Osteoblast (primary cell): ENCODE data around the gene SNCB. TPM values are rescaled to one million over a fixed set of nuclear protein-coding genes. Genes with fewer than 3 reads are reported as not detected.

Experiments
- DNase-seq: peaks from one replicate; pipeline ENCODE4 v3.0.0; 2011; ENCODE audit warnings: low spot score, mixed read lengths; ENCODE audit not compliant: insufficient read length; ENCODE audit errors: missing footprints
- H2AFZ ChIP-seq: 2 replicates; pipeline ENCODE4 v1.6.0; 2011; ENCODE audit warnings: mild to moderate bottlenecking, low read length
- H3K27ac ChIP-seq: 2 replicates; pipeline ENCODE4 v1.5.1; 2011; ENCODE audit warnings: mild to moderate bottlenecking, low read depth, low read length, moderate library complexity
- H3K27me3 ChIP-seq: 2 replicates; pipeline ENCODE4 v1.6.0; 2012; ENCODE audit warnings: mild to moderate bottlenecking, control low read depth, inconsistent platforms, low read length, moderate library complexity; ENCODE audit not compliant: insufficient read depth
- H3K36me3 ChIP-seq: 2 replicates; pipeline ENCODE4 v1.5.1; 2011; ENCODE audit warnings: mild to moderate bottlenecking, low read length, control low read depth, moderate library complexity; ENCODE audit not compliant: insufficient read depth
- H3K4me1 ChIP-seq: 2 replicates; pipeline ENCODE4 v1.5.1; 2011; ENCODE audit warnings: mild to moderate bottlenecking, low read length, control low read depth, moderate library complexity; ENCODE audit not compliant: insufficient read depth
- H3K4me2 ChIP-seq: 2 replicates; pipeline ENCODE4 v1.6.0; 2011; ENCODE audit warnings: mild to moderate bottlenecking, low read length; ENCODE audit not compliant: insufficient read depth
- H3K4me3 ChIP-seq: fragments of 200-600 bp; sonication (generic); 3 replicates; pipeline ENCODE4 v1.5.1; 2012; ENCODE audit warnings: mild to moderate bottlenecking, low read length, inconsistent platforms; ENCODE audit not compliant: insufficient read depth
- H3K79me2 ChIP-seq: 2 replicates; pipeline ENCODE4 v1.6.0; 2012; ENCODE audit warnings: mild to moderate bottlenecking, low read length, control low read depth, inconsistent platforms; ENCODE audit not compliant: insufficient read depth
- H3K9me3 ChIP-seq: 2 replicates; pipeline ENCODE4 v1.5.1; 2011; ENCODE audit warnings: low read depth, low read length, control low read depth
- H4K20me1 ChIP-seq: 2 replicates; pipeline ENCODE4 v1.6.0; 2012; ENCODE audit warnings: mild to moderate bottlenecking, low read length, control low read depth; ENCODE audit not compliant: insufficient read depth
- CTCF ChIP-seq: IDR thresholded peaks from 2 replicates; pipeline ENCODE4 v1.5.1; 2011; ENCODE audit warnings: mild to moderate bottlenecking, low read depth, low read length, moderate library complexity; ENCODE audit errors: extremely low read depth
- total RNA-seq: library from RNA; depleted of rRNA; stranded (reverse); fragments of >200 nt; gene quantifications from 2 replicates; pipeline ENCODE4 v1.2.3, GENCODE V29; 2012

SNCB gene
- total RNA-seq, 1 donor: not detected

- peak; percentile 92 for DNase-seq
- peak overlapping the region; percentile 61 for H3K27ac ChIP-seq
- no peaks in the 10 kb centered on the region for H3K36me3 ChIP-seq
- peak overlapping the region; percentile 88 for H3K4me2 ChIP-seq
- no peaks in the 10 kb centered on the region for H3K9me3 ChIP-seq
- peaks cover 34% of the 10 kb centered on the region for H4K20me1 ChIP-seq
- H3K4me3 ChIP-seq: peak overlapping the region; percentile 91
- peaks cover 39% of the 10 kb centered on the region for H3K79me2 ChIP-seq
- peaks cover 13% of the 10 kb centered on the region for H3K4me1 ChIP-seq
- no peaks in the 10 kb centered on the region for H3K27me3 ChIP-seq
- TF ChIP-seq CTCF: no peak
- H2AFZ ChIP-seq: peak overlapping the region; percentile 93
Measured at GRCh38 chr5:176647843-176648473, 17.6 kb upstream of the SNCB start.

- H3K36me3 ChIP-seq: no peaks in the 10 kb centered on the region
- H3K4me2 ChIP-seq: peak within 1 kb of the TSS; percentile 88
- H3K79me2 ChIP-seq: peaks cover 39% of the 10 kb centered on the region
- H3K4me3 ChIP-seq: peak within 1 kb of the TSS; percentile 91
- H4K20me1 ChIP-seq: peaks cover 27% of the 10 kb centered on the region
- H3K4me1 ChIP-seq: peaks cover 12% of the 10 kb centered on the region
- H3K27me3 ChIP-seq: no peaks in the 10 kb centered on the region
- peak; percentile 18 for TF ChIP-seq CTCF
- DNase-seq: peak; percentile 100
- H3K27ac ChIP-seq: peak within 1 kb of the TSS; percentile 61
- H3K9me3 ChIP-seq: no peaks in the 10 kb centered on the region
- peak within 1 kb of the TSS; percentile 94 for H2AFZ ChIP-seq
Measured at GRCh38 chr5:176647030-176647842, 16.9 kb upstream of the SNCB start, which contains the start of gene TSPAN17. Gene TSPAN17 (plus strand): TSS chr5:176647484. CDS start chr5:176647616, 132 bp downstream.

GRCh38 chr5:176646707-176647029 is 16.3 kb upstream of the SNCB start:
- DNase-seq: no peak
- peak overlapping the region; percentile 36 for H3K27ac ChIP-seq
- H3K27me3 ChIP-seq: no peaks in the 10 kb centered on the region
- no peak for TF ChIP-seq CTCF
- H3K4me2 ChIP-seq: peak overlapping the region; percentile 88
- peak overlapping the region; percentile 91 for H3K4me3 ChIP-seq
- H3K36me3 ChIP-seq: no peaks in the 10 kb centered on the region
- peak overlapping the region; percentile 94 for H2AFZ ChIP-seq
- peaks cover 12% of the 10 kb centered on the region for H3K4me1 ChIP-seq
- no peaks in the 10 kb centered on the region for H3K9me3 ChIP-seq
- H3K79me2 ChIP-seq: peaks cover 36% of the 10 kb centered on the region
- peaks cover 23% of the 10 kb centered on the region for H4K20me1 ChIP-seq

- peaks cover 12% of the 10 kb centered on the region for H3K4me1 ChIP-seq
Measured at GRCh38 chr5:176646049-176646706, 15.8 kb upstream of the SNCB start.

More at GRCh38 chr5:176646049-176646706, 15.8 kb upstream of the SNCB start:
- no peak overlapping the region for H3K4me3 ChIP-seq
- peaks cover 32% of the 10 kb centered on the region for H3K79me2 ChIP-seq
- H3K36me3 ChIP-seq: no peaks in the 10 kb centered on the region
- peaks cover 22% of the 10 kb centered on the region for H4K20me1 ChIP-seq
- no peak overlapping the region for H3K4me2 ChIP-seq
- no peaks in the 10 kb centered on the region for H3K27me3 ChIP-seq
- no peak for DNase-seq
- H2AFZ ChIP-seq: peak overlapping the region; percentile 94
- H3K27ac ChIP-seq: no peak overlapping the region
- no peaks in the 10 kb centered on the region for H3K9me3 ChIP-seq
- TF ChIP-seq CTCF: no peak
